Spleen (tissue), 11 donors: Measurements from ENCODE around the gene OR1I1. TPM values are rescaled to one million over a fixed set of nuclear protein-coding genes. Genes with fewer than 3 reads are reported as not detected.
A peak's percentile ranks its signal among the peaks of the same experiment; 100 is the strongest.

Source experiments
- DNase-seq: peaks from one replicate; pipeline ENCODE4 v3.0.0-alpha.2; 2020
- H3K27ac ChIP-seq, 8 donors: fragments of 200-600 bp; sonication (generic) in 7 of 8; 1 replicate in 4 of 8; 2 replicates in 4 of 8; pipeline versions ENCODE4 v1.5.0 to v1.8.0; 2016 to 2021; ENCODE audit warnings: inconsistent platforms in 4 of 8, mild to moderate bottlenecking in 4 of 8, moderate library complexity in 1 of 8
- H3K27me3 ChIP-seq, 7 donors: fragments of 200-600 bp; sonication (generic) in 6 of 7; replicated peaks in 1 of 7; 1 replicate in 4 of 7; 2 replicates in 3 of 7; pipeline versions ENCODE4 v1.5.0 to v1.8.0; 2016 to 2021; ENCODE audit warnings: inconsistent platforms in 3 of 7, mild to moderate bottlenecking in 1 of 7
- H3K36me3 ChIP-seq, 6 donors: fragments of 200-600 bp; sonication (generic) in 5 of 6; 1 replicate in 4 of 6; 2 replicates in 2 of 6; pipeline versions ENCODE4 v1.5.0 to v1.8.0; 2016 to 2021; ENCODE audit warnings: inconsistent platforms in 2 of 6
- H3K4me1 ChIP-seq, 6 donors: fragments of 200-600 bp; sonication (generic) in 5 of 6; 1 replicate in 3 of 6; 2 replicates in 3 of 6; pipeline versions ENCODE4 v1.5.0 to v1.8.0; 2016 to 2021; ENCODE audit warnings: inconsistent platforms in 3 of 6
- H3K4me3 ChIP-seq, 8 donors: fragments of 200-600 bp; sonication (generic) in 7 of 8; 1 replicate in 4 of 8; 2 replicates in 4 of 8; pipeline versions ENCODE4 v1.5.0 to v1.8.0; 2016 to 2021; ENCODE audit warnings: inconsistent platforms in 4 of 8, mild to moderate bottlenecking in 4 of 8, moderate library complexity in 2 of 8
- H3K9me3 ChIP-seq, 8 donors: fragments of 200-600 bp; sonication (generic) in 7 of 8; 1 replicate in 4 of 8; 2 replicates in 4 of 8; pipeline versions ENCODE4 v1.5.0 to v1.8.0; 2016 to 2021; ENCODE audit warnings: inconsistent platforms in 4 of 8
- CTCF ChIP-seq, 11 experiments: fragments of 200-600 bp in 7 of 11; fragments of 450-650 bp in 4 of 11; sonication (generic) in 4 of 11; IDR thresholded peaks in 8 of 11; conservative IDR thresholded peaks in 3 of 11; 1 replicate in 7 of 11; 2 replicates in 4 of 11; pipeline versions ENCODE4 v1.4.0 to v1.8.0; 2016 to 2021; ENCODE audit warnings: antibody characterized with exemption in 11 of 11, inconsistent platforms in 4 of 11, mild to moderate bottlenecking in 1 of 11
- POLR2A ChIP-seq, 3 donors: fragments of 450-650 bp; IDR thresholded peaks; one replicate each; pipeline ENCODE4 v1.5.1; 2017; ENCODE audit warnings: antibody characterized with exemption in 3 of 3, mild to moderate bottlenecking in 1 of 3
- POLR2AphosphoS5 ChIP-seq, 3 donors: sonication (generic); formaldehyde crosslinking; IDR thresholded peaks; one replicate each; pipeline ENCODE4 v1.5.1; 2017; ENCODE audit warnings: antibody characterized with exemption in 3 of 3
- WGBS, 5 donors: extraction: QIAGEN DNeasy Blood & Tissue Kit in 3 of 5; methylation state at CpG; one replicate each; pipeline versions ENCODE4 v1.1.5 to v1.1.7; 2013 to 2018; 5-methylcytosine and 5-hydroxymethylcytosine counted together
- intact Hi-C: fragments of 100-400 bp; cut with DNase I; formaldehyde crosslinking; loops from one replicate; pipeline ENCODE4 v1.15.0; 2023; ENCODE audit warnings: low total_unique reads
- polyA plus RNA-seq, 3 donors: library from polyadenylated mRNA; stranded (reverse); fragments of 200-250 nt; gene quantifications; one replicate each; pipeline ENCODE4 v1.2.1, GENCODE V29; 2013
- total RNA-seq, 7 donors: library from RNA; depleted of rRNA in 3 of 7; stranded (reverse); fragments of >200 nt in 3 of 7; fragmentation: NEBNext Ultra II Directional in 4 of 7; extraction: Animal tissue kit (Norgen Biotek cat#: 25700) in 4 of 7; gene quantifications; one replicate each; pipeline versions ENCODE4 v1.1.0 to v1.2.1, GENCODE V29; 2016 to 2021
- donor health status: healthy with polysubstance abuse.
- donor health status: DM: no; HTN: no; CAD: no; lungs with moderate emphysema.
- donor health status: DM: no; HTN: no; CAD: no.
- donor health status: Bipolar disorder and iron deficiency.
- donor health status: healthy.
- donor health status: DM: no; HTN: no; CAD: no.
- donor health status: DM: yes; HTN: yes; CAD: no.

Gene OR1I1
- total and polyA plus RNA-seq, 10 donors, result 0.06 TPM; not detected in 9

- H3K4me3 ChIP-seq, result no peak overlapping the region
- H3K27ac ChIP-seq, result peak overlapping the region in 2 of 8 donors; percentile 45 to 54
- intact Hi-C loops, result no loop called here
- H3K4me1 ChIP-seq, result peaks cover 0 to 4% (median 0%) of the 10 kb centered on the region in 6 donors
- peaks cover 0 to 3% (median 0%) of the 10 kb centered on the region in 8 donors for H3K9me3 ChIP-seq
- H3K36me3 ChIP-seq, result peaks cover 8 to 100% (median 75%) of the 10 kb centered on the region in 6 donors
- no peaks in the 10 kb centered on the region for H3K27me3 ChIP-seq
- DNase-seq, result no peak
- TF ChIP-seq POLR2A (IDR thresholded peaks at IDR 0.05) (no peak), POLR2AphosphoS5 (IDR thresholded peaks at IDR 0.05) (peak in 2 of 3 donors; percentile 16 to 39), CTCF (IDR thresholded peaks at IDR 0.05 in 8 of 11, conservative IDR thresholded peaks at IDR 0.05 in 3 of 11) (no peak)
- 67 to 86% (median 70%) methylated on average over 19 to 23 of the region's 23 CpGs for WGBS, 5 donors
Observed at GRCh38 chr19:15115762-15116615, 34.0 kb downstream of the OR1I1 start.

- intact Hi-C loops, result no loop called here
- peaks cover 8 to 100% (median 82%) of the 10 kb centered on the region in 6 donors for H3K36me3 ChIP-seq
- no peak overlapping the region for H3K4me3 ChIP-seq
- WGBS, 5 donors, result 79 to 91% (median 88%) methylated on average over 12 of the region's 12 CpGs
- H3K9me3 ChIP-seq, result peaks cover 0 to 3% (median 0%) of the 10 kb centered on the region in 8 donors
- no peak overlapping the region for H3K27ac ChIP-seq
- TF ChIP-seq POLR2AphosphoS5 (IDR thresholded peaks at IDR 0.05), result no peak
- TF ChIP-seq CTCF (IDR thresholded peaks at IDR 0.05 in 8 of 11, conservative IDR thresholded peaks at IDR 0.05 in 3 of 11), result no peak
- TF ChIP-seq POLR2A (IDR thresholded peaks at IDR 0.05), result no peak
- H3K27me3 ChIP-seq, result no peaks in the 10 kb centered on the region
- H3K4me1 ChIP-seq, result peaks cover 0 to 4% (median 0%) of the 10 kb centered on the region in 6 donors
- DNase-seq, result no peak
Observed at GRCh38 chr19:15116856-15117255, 34.8 kb downstream of the OR1I1 start.

GRCh38 chr19:15118248-15118647 lies 36.2 kb downstream of the OR1I1 start:
- Histone ChIP-seq H3K4me3 (no peak overlapping the region), H3K36me3 (peaks cover 8 to 100% (median 92%) of the 10 kb centered on the region in 6 donors), H3K4me1 (peaks cover 0 to 4% (median 0%) of the 10 kb centered on the region in 6 donors), H3K9me3 (peaks cover 0 to 3% (median 0%) of the 10 kb centered on the region in 8 donors), H3K27ac (no peak overlapping the region), H3K27me3 (no peaks in the 10 kb centered on the region)
- no peak for DNase-seq
- intact Hi-C loops, result no loop called here
- 95 to 100% (median 99%) methylated on average over 1 to 2 of the region's 2 CpGs for WGBS, 5 donors
- TF ChIP-seq POLR2A (IDR thresholded peaks at IDR 0.05) (no peak), POLR2AphosphoS5 (IDR thresholded peaks at IDR 0.05) (no peak), CTCF (IDR thresholded peaks at IDR 0.05 in 8 of 11, conservative IDR thresholded peaks at IDR 0.05 in 3 of 11) (no peak)
